ENCODE results near the gene SEMA3B. TPM values are rescaled to one million over a fixed set of nuclear protein-coding genes. Genes with fewer than 3 reads are reported as not detected.

The SEMA3B gene
- total and polyA plus RNA-seq, 2 donors from 2014 or later: 96.1 to 99.9 TPM

- Histone ChIP-seq H3K9me3 (ENCODE audit: control insufficient read depth in 2 of 3, insufficient read depth in 1 of 3, low read length in 3 of 3) (no peaks in the 10 kb centered on the region), H3K4me3 (ENCODE audit: low read length in 3 of 3) (peak overlapping the region; percentile 1 to 98 (median 71)), H3K4me1 (ENCODE audit: control insufficient read depth in 2 of 3, insufficient read depth in 2 of 3, low read depth in 1 of 3, low read length in 3 of 3) (peaks cover 3 to 53% (median 30%) of the 10 kb centered on the region in 3 donors), H3K9ac (ENCODE audit: low read length in 3 of 3) (peak overlapping the region; percentile 10 to 81 (median 44)), H3K27me3 (ENCODE audit: control insufficient read depth, insufficient read depth, low read length) (no peaks in the 10 kb centered on the region), H3K36me3 (ENCODE audit: control insufficient read depth in 2 of 3, insufficient read depth in 3 of 3, low read length in 3 of 3) (peaks cover 6 to 29% (median 15%) of the 10 kb centered on the region in 3 donors), H3K27ac (ENCODE audit: low read depth in 2 of 2, low read length in 2 of 2) (peak overlapping the region; percentile 86 to 87)
- no peak for DNase-seq
- intact Hi-C loops (cut with DNase I): no loop called here
- TF ChIP-seq, protein P1, sequence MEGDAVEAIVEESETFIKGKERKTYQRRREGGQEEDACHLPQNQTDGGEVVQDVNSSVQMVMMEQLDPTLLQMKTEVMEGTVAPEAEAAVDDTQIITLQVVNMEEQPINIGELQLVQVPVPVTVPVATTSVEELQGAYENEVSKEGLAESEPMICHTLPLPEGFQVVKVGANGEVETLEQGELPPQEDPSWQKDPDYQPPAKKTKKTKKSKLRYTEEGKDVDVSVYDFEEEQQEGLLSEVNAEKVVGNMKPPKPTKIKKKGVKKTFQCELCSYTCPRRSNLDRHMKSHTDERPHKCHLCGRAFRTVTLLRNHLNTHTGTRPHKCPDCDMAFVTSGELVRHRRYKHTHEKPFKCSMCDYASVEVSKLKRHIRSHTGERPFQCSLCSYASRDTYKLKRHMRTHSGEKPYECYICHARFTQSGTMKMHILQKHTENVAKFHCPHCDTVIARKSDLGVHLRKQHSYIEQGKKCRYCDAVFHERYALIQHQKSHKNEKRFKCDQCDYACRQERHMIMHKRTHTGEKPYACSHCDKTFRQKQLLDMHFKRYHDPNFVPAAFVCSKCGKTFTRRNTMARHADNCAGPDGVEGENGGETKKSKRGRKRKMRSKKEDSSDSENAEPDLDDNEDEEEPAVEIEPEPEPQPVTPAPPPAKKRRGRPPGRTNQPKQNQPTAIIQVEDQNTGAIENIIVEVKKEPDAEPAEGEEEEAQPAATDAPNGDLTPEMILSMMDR (IDR thresholded peaks at IDR 0.05; ENCODE audit: borderline replicate concordance, extremely low read depth, insufficient read depth): no peak
- FAIRE-seq: no peak
Measured at GRCh38 chr3:50322115-50322385, 53.1 kb downstream of the SEMA3B start.

DNA sequence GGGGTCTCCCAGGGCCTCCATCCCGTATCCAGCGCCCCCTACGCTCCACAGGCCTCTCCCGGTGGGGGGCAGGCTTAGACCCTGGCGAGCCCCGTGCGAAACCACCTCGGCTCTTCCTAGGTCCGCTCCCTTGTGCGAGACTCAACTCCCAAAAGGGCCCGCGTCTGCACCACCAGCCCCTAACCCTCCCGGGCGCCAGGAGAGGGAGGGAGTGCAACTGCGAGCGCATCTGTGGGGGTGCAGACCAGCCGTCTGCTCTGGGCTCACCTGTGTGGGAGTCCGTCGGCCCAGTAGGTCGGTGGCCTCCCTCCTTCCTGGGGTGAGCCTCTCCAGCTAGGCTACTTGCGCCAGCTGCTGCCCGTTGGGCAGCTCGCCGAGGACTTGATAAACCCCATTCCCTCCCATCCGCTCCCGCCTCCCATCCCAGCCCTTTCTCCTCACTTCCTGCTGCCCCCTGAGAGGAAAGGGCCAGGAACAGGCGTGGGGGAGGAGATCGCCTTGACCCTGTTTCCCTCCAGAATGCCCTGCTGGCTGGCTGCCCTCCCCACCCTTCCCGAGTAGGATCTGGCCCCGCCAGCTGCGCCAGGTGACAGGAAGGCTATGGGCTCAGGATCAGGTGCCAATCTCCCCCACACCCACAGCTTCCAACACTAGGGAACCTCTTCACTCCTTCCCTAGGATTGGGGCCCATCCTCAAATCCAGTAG lies 53.6 kb downstream of the SEMA3B start, which contains the start of gene HYAL2:
HYAL2 (minus strand) TSS at position 360 of the 706 bp plus-strand sequence. CDS start 2,256 bp downstream, outside the sequence.
- intact Hi-C loops (cut with DNase I): no loop called here
- peak; percentile 43 to 91 (median 69) for DNase-seq
- H3K4me1 ChIP-seq (ENCODE audit: control insufficient read depth in 2 of 3, insufficient read depth in 2 of 3, low read depth in 1 of 3, low read length in 3 of 3): peaks cover 3 to 54% (median 30%) of the 10 kb centered on the region in 3 donors

GRCh38 chr3:50323092-50323600 lies 54.2 kb downstream of the SEMA3B start:
- DNase-seq (peak in 2 of 5 donors; percentile 19 to 71), FAIRE-seq (no peak)
- TF ChIP-seq, protein P1 (IDR thresholded peaks at IDR 0.05; ENCODE audit: borderline replicate concordance, extremely low read depth, insufficient read depth): no peak
- no peaks in the 10 kb centered on the region for H3K27me3 ChIP-seq (ENCODE audit: control insufficient read depth, insufficient read depth, low read length)
- H3K4me3 ChIP-seq (ENCODE audit: low read length in 3 of 3): peak overlapping the region in 1 of 3 donors; percentile 98
- peak overlapping the region in 1 of 3 donors; percentile 81 for H3K9ac ChIP-seq (ENCODE audit: low read length in 3 of 3)
- H3K9me3 ChIP-seq (ENCODE audit: control insufficient read depth in 2 of 3, insufficient read depth in 1 of 3, low read length in 3 of 3): no peaks in the 10 kb centered on the region
- H3K36me3 ChIP-seq (ENCODE audit: control insufficient read depth in 2 of 3, insufficient read depth in 3 of 3, low read length in 3 of 3): peaks cover 3 to 21% (median 12%) of the 10 kb centered on the region in 3 donors
- H3K27ac ChIP-seq (ENCODE audit: low read depth in 2 of 2, low read length in 2 of 2): peak overlapping the region; percentile 86 to 87
- intact Hi-C loops (cut with DNase I): no loop called here
- H3K4me1 ChIP-seq (ENCODE audit: control insufficient read depth in 2 of 3, insufficient read depth in 2 of 3, low read depth in 1 of 3, low read length in 3 of 3): peaks cover 3 to 52% (median 30%) of the 10 kb centered on the region in 3 donors

More for the DNA sequence above, 53.6 kb downstream of the SEMA3B start, which contains the start of gene HYAL2:
- H3K27ac ChIP-seq (ENCODE audit: low read depth in 2 of 2, low read length in 2 of 2): peak within 1 kb of the TSS; percentile 97 to 99
- no peak for FAIRE-seq
- no peaks in the 10 kb centered on the region for H3K9me3 ChIP-seq (ENCODE audit: control insufficient read depth in 2 of 3, insufficient read depth in 1 of 3, low read length in 3 of 3)
- peaks cover 3 to 24% (median 12%) of the 10 kb centered on the region in 3 donors for H3K36me3 ChIP-seq (ENCODE audit: control insufficient read depth in 2 of 3, insufficient read depth in 3 of 3, low read length in 3 of 3)
- TF ChIP-seq, protein P1 (IDR thresholded peaks at IDR 0.05; ENCODE audit: borderline replicate concordance, extremely low read depth, insufficient read depth): no peak
- peak within 1 kb of the TSS; percentile 44 to 85 (median 51) for H3K9ac ChIP-seq (ENCODE audit: low read length in 3 of 3)
- no peaks in the 10 kb centered on the region for H3K27me3 ChIP-seq (ENCODE audit: control insufficient read depth, insufficient read depth, low read length)
- peak within 1 kb of the TSS; percentile 71 to 98 (median 78) for H3K4me3 ChIP-seq (ENCODE audit: low read length in 3 of 3)
